Activated naive CD4-positive, alpha-beta T cell treated with anti-CD3 and anti-CD28 coated beads, Interleukin-2, amount 50 U/mL, for 16 hours (primary cell): ENCODE results near the gene LARGE2.
A peak's percentile ranks its signal among the peaks of the same experiment; 100 is the strongest.

Experiments
- DNase-seq: peaks from one replicate; pipeline ENCODE4 v3.0.0-alpha.2; 2020

LARGE2 gene

GRCh38 chr11:45930951-45931570, 8.6 kb downstream of the LARGE2 start:
- no peak for DNase-seq

GRCh38 chr11:45931739-45932138, 9.3 kb downstream of the LARGE2 start:
- DNase-seq: peak; percentile 7

GRCh38 chr11:45932217-45932616, 9.8 kb downstream of the LARGE2 start:
- DNase-seq: no peak

GRCh38 chr11:45933131-45933831, 10.8 kb downstream of the LARGE2 start:
- DNase-seq: no peak

GRCh38 chr11:45933846-45934579, 11.6 kb downstream of the LARGE2 start:
- no peak for DNase-seq

- no peak for DNase-seq
These were observed 12.3 kb downstream of the LARGE2 start for GRCh38 chr11:45934580-45935318.

GRCh38 chr11:45935349-45936064, 13.1 kb downstream of the LARGE2 start:
- no peak for DNase-seq

- no peak for DNase-seq
These were observed 14.1 kb downstream of the LARGE2 start for GRCh38 chr11:45936511-45937054.

- no peak for DNase-seq
These were observed 15.5 kb downstream of the LARGE2 start for GRCh38 chr11:45937916-45938315.

- no peak for DNase-seq
These were observed 17.4 kb downstream of the LARGE2 start for GRCh38 chr11:45939836-45940235.

- DNase-seq: no peak
These were observed 18.8 kb downstream of the LARGE2 start for GRCh38 chr11:45941285-45941684.

GRCh38 chr11:45942381-45942780, 19.9 kb downstream of the LARGE2 start:
- no peak for DNase-seq

- DNase-seq: no peak
These were observed 23.0 kb downstream of the LARGE2 start for GRCh38 chr11:45945397-45945999.

GRCh38 chr11:45947885-45948284, 25.4 kb downstream of the LARGE2 start:
- no peak for DNase-seq

- no peak for DNase-seq
These were observed 25.9 kb downstream of the LARGE2 start for GRCh38 chr11:45948356-45948755.

GRCh38 chr11:45949992-45950407, 27.5 kb downstream of the LARGE2 start:
- no peak for DNase-seq

- no peak for DNase-seq
These were observed 37.4 kb downstream of the LARGE2 start for GRCh38 chr11:45959851-45960250.

GRCh38 chr11:45960387-45961095, 38.1 kb downstream of the LARGE2 start:
- no peak for DNase-seq

GRCh38 chr11:45961751-45962240, 39.3 kb downstream of the LARGE2 start:
- no peak for DNase-seq

GRCh38 chr11:45964911-45965389, 42.5 kb downstream of the LARGE2 start:
- DNase-seq: peak; percentile 46

- no peak for DNase-seq
These were observed 45.0 kb downstream of the LARGE2 start for GRCh38 chr11:45967506-45967905.
